GM21737 (cell line): ENCODE measurements around the gene TFG.

Experiments used
- ATAC-seq: cut with Tn5 transposase; IDR thresholded peaks from one replicate; pipeline ENCODE4 v1.9.1; 2021; ENCODE audit warnings: mild to moderate bottlenecking, moderate library complexity; ENCODE audit not compliant: unreplicated experiment

Gene TFG

GRCh38 chr3:100783619-100784018 lies 74.3 kb downstream of the TFG start:
- ATAC-seq: no peak

GRCh38 chr3:100789579-100789978 lies 80.3 kb downstream of the TFG start:
- ATAC-seq: no peak

- ATAC-seq: no peak
These were observed 87.3 kb downstream of the TFG start for GRCh38 chr3:100796556-100796955.

- no peak for ATAC-seq
These were observed 88.7 kb downstream of the TFG start for GRCh38 chr3:100798012-100798411.
